CD4-positive, alpha-beta T cell treated with Interleukin-1 beta for 1 hour (primary cell): ENCODE data around the gene SULT4A1.

ENCODE experiments used
- DNase-seq, 2 donors: peaks; one replicate each; pipeline ENCODE4 v3.0.0-alpha.2; 2020 to 2022

The SULT4A1 gene

DNA sequence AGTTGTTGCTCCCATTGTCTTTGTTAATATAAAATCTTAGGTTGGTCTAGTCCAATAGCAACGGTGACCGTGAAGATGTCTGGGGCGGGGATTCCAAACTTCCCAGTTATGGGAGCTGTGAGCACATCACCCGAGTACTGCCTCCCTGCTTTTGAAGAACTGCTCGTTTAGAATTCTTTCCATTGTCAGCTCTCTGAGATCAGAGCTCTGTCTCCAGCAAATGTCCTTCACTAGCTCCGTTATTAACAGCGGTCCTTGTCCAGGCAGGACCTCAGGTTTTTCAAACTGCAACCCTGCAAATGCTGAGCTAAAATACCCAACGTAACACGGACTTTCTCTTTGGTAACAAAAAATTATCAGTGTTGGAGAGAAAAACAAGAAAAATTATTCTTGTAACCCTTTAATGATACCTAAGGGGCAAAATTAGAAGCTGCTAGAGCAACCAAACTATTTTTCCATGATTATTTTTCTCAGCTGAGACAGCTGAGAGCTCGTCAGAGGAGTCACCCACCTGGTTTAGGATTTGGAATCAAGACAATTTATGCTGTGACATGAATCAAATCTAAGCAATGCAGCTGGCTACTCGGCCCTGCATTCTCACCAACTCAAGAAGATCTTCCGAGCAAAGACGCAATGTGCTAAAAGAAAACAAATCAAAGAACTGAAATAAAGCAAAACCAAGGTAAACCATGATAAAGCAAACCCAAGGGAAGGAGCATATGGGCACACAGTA, 35.1 kb downstream of the SULT4A1 start:
- no peak for DNase-seq

DNA sequence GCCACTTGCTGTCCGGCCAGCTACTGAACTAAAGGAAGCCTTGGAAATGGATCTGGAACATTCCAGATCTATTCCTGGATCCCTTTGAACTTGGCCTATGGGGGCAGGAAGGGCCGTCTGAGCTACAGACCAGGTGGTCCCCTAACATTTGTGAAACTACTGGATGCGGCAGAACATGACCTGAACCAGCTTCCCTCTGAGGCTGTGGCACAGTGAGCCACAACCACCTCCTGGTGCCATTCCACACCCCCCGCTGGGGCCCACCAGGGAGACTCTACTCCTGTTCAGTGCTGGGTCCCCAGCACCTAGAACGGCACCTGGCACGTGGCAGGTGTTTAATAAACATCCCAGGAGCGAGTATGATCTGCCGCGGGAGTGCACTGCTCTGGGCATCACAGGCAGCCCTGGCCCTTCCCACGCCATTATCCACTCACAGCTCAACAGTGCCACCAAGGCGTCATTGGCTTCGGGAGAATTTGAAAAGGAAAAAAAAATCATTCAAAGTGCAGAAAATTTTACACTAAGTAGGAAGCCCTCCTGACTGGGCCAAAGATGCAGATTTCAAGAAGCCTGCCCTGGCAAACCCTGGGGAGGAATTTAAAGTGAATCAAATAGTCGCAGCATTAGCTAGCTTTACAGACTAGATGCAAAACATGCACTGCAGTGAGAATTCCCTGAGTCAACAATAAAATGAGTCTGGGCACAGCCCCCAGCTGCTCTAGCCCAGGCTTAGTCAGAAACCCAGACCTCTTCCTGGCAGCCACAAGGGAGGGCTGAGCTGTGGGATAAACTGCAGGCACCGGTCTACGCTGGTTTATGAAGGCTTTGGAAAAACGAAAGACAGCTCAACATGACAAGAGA, 35.9 kb downstream of the SULT4A1 start:
- DNase-seq: no peak

DNA sequence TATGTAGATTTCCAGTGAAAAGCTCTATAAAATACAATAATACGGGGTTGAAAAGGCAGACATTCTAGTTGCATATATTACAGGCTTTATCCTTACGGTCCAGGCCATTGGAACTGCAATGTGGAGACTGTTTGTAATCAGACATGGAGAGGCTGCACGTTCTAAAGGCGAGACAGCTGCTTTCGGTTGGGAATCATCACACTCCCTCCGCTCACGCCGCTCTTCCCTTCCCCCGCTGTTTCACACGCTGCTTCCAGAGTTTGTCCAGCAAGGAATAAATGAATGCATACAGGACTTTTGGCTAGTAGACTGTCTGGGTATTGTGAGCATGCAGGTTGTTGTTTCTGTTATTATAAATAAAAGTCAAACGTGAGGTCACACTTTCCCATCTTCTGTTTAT, 36.7 kb downstream of the SULT4A1 start:
- no peak for DNase-seq

DNA sequence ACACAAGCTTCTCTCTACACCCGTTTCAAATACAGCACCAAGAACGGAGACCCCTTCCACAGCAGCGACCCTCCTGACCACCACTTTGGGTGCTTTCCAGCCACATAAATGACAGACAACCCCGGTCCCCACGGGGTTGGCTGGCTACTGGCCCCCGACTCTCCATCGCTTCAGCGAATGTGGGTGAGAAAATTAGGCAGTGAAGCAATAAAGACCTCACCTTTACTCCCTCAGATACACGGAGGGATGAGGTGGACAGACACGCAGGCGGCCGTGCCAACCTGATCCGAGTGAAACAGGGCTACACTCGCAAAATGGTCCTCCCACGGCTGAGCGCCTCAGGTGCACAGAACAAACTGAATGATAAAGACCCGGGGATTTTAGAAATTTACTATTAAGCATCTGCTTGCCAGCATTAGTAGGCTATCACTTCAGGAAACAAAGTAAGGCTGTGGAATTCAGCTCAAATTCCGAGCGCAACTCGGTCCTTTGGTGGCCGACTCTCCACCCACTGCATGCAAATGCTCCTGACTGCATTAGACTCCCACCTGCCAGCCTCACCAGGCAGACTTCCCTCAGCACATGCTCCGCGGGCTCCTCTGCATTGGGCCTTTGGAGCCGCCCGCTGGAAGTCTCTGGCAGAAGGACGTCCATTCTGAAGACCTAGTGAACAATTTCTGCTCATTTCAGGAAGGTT, 37.4 kb downstream of the SULT4A1 start:
- DNase-seq: no peak

DNA sequence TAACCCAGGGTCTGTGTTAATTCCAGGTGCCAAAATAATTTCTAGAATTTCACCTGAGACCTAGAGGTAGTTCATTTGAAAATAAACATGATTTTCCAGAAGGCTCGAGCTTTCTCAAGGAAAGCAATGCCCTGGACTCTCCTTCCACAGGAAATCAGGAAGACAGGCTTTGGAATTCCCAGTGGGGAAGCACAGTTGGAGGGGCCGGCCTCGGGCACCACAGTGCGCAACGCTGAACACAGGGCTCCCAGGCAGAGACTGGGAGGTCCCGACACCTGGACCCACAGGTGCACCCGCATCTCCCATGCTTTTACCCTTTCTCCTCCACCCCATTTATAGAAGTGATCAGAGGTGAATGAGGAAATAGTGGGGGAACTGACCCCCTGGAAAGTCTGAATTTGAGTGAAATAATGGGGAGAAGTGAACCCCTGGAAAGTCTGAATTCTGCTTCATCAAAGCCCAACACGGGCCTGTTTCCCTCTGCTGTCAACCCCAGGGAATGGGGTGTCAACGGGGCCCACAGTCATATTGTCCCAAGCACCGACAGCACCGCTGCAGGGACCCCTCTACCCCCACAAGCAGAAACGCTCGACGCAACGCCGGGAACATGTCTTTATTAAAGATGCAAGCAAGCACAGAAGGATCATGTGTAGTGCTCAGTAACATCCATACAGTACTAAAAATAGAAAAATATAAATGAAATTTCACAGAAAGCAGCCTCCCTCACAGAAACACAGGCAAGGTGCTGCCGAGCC, 38.2 kb downstream of the SULT4A1 start:
- DNase-seq: no peak

DNA sequence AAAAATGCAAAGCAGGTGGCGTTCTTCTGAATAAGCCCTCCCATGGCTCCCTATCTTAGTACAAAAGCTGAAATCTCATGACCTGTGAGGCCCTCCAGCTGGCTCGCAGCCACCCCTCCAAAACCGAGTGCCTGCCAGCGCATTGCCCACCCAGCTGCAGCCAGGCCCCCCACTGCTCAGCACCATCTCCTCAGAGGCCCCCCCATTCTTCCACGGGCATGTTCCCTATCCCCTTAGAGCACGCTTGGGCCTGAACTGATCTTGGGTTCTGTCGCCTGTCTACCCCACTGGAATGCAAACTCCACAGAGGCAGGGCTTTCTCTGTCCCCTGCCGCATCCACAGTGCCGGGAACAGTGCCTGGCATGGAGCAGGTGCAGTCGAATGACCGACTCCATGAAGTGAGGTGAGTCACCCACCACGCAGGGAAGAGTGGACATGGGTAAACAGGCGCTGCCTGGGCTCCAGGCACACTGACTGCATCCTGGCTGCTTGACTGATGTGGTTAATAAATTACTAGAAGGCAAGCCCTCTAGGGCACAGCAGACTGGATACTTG, 38.9 kb downstream of the SULT4A1 start:
- DNase-seq: no peak

DNA sequence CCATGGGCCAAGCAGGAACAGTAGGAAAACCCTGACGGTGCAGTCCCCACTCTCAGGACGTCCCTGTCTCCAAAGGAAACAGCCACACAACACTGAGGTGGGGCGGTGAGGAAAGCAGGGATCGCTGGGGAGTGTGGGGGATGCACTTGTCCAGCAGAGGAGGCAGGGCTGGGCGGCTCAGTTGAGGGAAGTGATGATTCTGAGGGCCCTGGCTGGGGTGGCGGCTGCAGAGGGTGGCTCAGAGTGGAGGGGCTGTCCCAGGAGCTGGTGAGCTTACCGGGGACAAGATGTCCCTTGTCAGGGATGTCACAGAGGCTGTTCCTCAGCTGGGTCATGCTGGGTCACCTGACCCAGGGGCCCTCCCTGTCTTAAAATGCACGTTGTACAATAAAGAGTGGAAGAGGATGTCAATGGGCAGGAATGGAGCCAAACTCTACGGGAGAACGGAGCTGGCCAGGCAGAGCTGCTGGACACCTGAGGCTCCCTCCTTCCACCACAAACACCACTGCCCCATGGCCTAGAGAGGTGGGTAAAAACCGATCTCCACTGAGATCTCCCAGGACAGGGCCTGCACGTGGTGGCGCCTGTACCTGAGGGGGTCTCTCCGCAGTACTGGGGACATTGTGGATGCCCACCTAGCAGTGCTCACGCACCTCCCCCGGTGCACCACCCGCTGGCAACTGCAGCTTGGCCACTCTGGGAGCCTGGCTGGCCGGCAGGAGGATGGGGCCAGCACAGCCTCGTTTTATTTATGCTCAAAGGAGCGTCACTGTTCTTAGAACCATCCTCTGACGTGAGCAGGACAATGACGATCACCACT, 40.5 kb downstream of the SULT4A1 start:
- no peak for DNase-seq

DNA sequence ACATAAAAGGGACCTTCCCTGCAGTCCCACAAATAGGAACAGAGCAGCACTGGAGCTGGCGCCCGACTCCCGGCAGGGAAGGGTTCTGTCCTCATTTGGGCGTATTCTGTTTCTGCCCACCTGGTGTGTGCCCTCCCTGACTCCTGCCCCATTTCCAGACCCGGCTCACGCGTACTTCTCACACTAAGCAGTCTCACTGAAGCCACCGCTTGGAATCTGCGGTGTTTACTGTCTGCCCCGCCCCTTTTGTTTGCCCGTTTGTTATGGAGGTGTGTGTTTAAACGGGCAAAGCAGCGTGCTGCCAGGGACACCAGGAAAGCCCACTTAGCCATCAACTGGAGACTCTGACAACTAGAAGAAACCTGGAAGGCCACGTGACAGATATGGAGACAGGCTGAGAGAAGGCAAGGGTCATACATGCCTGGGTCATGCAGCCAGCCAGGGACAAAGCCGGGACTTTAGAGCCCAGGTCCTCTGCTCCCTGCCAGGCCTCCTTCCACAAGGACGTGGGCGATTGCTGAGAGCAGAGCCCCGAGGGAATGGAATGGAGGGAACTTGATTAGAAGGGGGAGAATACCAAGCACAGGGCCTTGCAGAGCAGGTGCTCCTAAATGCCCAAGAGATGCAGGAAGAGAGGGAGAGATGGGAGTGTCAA, 41.5 kb downstream of the SULT4A1 start:
- DNase-seq: no peak

DNA sequence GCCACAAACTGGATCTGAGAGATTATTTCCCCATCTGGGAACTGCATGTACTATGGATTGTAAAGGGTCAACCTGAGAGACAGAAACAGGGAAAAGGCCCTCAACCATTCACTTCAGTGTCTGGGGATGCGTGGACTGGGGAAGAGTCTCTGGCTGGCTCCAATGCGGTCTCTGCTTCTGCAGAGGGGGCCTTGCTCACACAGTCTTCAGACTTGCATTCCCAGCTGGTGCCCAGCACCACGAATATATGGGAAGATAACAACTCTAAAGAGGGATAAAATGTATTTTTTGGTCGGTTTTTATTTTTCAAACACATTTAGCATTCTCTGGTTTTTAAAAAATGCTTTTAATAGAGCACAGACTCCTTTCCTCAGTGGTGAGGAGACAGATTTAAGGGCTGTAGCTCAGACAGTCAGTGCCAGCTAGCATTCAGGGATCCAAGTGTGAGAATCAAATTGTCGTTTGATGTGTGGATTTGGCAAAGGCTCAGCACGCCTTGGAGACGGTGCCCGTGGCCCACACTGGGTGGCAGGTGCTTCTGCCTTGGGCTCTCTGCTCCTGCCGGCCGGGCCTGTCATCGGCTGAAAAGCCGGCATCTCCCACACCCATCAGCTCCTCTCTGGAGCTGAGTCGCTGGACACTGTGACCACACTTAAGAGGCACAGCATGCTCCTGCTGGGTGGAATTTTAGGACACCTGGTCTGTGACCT, 42.2 kb downstream of the SULT4A1 start:
- DNase-seq: no peak

DNA sequence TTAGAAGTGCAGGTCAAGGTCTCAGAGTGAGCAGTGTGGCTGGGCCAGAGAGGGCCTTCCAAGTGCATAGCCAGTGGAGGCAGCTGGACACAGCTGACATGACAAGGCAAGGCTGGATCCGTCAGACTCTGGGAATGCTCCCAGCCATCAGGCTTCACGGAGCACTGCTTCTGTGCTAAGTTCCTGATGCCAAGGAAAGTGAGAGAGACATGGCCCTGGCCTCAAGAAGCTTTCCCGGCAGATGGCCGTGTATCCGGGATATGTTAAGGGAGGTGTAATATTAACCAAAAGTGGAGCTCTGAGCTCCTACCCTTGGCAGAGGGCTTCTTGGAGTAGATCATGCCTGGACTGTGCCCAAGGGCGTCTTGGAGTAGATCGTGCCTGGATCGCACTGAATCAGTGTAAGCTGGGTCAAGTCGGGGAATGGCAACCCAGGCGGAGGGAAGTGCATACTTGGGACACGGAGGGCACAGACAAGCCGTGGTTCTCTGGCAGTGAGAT, 42.8 kb downstream of the SULT4A1 start:
- DNase-seq: no peak

DNA sequence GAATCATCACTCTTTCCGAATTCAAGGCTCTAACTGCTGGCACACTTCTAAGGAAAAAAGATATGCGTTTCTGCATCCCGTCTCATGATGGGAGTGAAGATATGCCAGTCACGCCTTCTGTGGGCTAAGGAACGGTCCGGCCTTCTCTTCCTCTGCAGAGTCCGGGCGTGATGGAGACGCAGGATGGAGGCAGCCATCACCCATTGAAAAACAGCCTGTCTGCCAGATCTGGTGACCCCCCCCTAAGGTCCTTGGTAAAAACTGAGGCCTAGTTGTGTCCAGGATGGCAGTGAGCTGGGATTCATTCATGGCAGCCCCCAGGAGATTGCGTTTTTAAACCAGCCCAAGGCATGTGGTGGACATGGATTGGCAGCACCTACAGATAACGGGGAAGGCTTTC, 43.3 kb downstream of the SULT4A1 start:
- DNase-seq: no peak

DNA sequence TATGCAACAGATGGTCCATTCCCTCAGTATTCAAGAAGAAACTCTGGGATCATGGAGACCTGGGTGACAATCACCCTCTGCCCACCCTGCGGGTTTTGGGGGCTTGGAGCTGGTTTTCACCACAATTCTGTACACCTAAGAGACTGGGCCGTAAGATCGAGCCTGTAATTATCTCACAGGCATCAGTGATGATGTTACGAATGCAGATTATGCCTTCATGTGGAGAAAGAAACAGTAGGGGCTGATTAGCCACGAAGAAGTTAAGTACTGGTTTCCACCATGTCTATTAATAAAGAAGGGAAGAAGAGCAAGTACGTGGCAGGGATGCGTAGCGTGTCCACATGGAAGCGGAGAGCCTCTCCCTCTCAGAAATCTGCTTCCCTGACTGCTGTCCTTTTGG, 44.9 kb downstream of the SULT4A1 start:
- no peak for DNase-seq

DNA sequence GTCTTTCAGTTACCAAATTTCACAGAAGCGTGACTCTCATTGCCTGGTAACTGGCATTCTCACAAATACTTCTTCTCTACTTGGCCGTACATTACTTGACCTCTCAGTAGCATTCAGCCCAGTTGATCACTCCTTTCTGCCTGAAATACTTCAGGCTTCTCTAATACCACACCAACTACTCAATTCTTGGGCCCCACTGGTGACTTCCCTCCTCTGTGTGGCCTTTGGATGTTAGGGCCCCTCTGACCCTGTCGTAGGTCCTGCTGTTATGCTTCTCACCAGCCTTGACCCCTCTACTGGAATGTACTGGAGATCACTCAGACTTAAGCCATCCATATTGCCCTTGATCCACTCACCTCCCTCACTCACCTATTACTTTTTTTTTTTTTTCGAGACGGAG, 48.0 kb downstream of the SULT4A1 start:
- DNase-seq: no peak

DNA sequence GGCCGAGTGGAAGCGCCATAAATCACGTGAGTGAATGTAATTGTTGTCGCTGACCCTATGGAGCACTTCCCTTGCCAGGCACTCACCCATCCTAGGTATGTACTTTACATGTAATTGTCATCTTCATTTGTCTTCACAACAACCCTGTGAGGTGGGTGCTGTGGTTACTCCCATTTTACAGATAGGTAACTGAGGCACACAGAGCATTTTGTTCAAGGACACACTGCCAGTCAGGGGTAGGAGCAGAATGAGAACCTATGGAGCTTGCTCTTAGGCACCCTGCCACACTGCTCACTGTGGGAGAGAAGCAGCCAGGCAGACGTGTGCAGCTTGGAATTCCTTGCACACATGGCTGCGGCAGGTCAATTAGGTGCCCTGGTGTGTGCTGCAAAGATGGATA, 49.4 kb downstream of the SULT4A1 start:
- DNase-seq: no peak

DNA sequence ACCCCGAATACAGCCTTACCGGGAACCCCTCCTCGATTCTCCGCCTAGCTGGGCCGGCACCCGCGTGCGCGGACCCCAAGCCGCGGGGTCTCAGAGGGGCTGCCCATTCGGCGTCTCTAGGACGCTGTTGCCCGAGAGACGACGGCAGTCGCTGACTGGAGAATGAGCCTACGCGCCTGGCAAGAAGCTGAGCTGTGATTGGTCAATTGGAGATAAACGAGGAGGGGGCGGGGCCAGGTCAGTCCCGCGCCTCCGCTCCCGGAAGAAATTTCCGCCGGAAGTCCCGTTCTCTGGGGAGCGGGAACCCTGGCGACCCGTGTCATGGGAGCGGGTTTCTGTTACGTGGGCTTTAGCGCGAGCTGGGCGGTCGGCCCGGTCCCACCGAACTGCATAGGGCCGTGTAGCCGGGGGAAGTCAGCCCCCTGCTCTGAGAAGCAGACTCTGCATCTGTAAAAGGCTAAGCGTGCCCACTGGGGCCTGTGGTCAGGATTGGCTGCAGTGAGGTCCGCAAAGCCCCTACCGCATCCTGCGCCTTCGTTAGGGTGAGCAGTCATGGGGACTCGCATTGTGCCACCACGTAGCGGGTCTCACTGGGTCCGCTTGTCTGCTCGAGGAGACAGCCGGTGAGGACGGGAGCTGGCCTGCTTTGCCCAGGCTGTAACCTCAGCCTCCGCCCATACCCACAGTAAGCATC, 50.0 kb downstream of the SULT4A1 start, which contains the start of gene EFCAB6:
EFCAB6 (minus strand) TSS at position 157 of the 694 bp plus-strand sequence. CDS start 29,987 bp downstream, outside the sequence.
- peak; percentile 89 to 92 for DNase-seq

DNA sequence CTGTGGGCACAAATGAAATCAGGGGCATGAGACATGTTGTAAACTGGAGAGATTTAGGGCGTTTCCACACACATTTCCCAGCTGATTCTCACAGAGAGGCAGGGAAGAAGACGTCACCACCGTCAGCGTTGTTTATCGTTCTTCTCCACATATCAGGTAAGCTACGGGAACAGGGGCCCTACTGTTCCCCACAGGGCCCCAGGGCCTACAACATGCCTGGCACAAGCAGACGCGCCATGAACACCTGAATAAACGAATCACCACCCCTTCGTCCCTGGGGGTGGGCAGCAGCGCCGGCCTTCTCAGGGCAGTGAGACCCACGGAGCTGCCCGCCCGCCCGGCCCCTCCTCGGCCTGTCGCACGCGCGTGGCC, 50.5 kb downstream of the SULT4A1 start:
- no peak for DNase-seq

DNA sequence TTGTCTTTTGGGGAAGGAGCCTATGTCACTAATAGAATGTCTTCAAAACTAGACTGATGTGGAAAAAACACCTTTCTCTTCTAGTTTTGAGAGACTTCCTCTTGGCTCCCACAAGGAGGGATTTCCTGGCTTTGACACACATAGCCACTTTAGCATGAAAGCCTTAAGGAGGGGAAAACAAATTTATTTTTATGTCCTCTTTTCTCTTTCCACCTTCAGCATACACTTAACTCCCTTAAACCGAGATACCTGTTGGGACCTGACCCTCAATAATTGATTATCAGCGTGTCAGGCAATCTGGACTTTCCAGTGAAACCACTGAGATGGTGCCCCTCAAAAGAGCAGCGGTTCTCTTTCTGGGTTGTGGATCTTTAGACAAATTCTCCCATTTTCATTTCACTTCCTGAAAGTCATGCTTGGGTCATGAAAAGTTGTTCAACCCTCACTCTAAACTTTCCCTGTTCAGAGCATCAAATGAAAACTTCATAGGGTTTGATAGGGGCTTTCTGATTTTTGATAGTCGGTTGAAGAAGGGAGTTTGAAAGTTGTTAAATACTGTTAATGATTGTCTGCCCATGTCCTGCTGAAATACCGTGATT, 59.3 kb downstream of the SULT4A1 start:
- no peak for DNase-seq

DNA sequence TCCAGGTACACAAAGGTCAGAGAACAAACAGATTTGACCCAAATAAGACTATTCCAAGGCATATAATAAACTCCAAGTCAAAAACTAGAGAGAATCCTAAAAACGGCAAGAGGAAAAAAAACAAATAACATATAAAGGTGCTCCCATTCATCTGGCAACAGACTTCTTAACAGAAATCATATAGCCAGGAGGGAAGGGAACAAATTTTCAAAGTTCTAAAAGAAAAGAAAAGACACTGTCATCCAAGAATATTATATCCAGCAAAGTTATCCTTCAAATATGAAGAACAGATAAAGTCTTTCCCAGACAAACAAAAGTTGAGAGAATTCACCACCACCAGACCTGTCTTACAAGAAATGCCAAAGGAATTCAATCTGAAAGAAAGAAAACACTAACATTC, 61.3 kb downstream of the SULT4A1 start:
- no peak for DNase-seq

DNA sequence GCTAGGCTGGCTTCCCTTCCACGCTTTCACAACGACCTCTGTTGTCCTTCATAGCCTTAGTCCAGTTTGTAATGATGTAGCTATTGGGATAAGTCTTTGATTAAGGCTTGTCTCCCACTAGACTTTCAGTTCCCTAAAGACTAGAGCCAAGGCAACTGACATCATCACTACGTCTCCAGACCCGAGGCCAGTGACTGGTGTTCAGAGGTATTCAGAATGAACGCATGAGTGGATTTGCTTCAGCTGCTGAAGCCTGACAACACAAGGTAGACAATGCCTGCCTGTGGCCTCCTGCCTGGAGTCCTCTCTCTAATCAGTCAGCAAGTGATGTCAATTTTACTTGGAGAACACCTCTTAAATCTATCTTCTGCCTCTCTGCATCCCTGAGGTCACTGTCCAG, 63.8 kb downstream of the SULT4A1 start:
- no peak for DNase-seq
